ENCODE results near the gene STK24. TPM values are rescaled to one million over a fixed set of nuclear protein-coding genes. Genes with fewer than 3 reads are reported as not detected.

Gene STK24
- total RNA-seq, 3 donors from 2014 or later = 61.3 to 149 (median 71.9) TPM

DNA sequence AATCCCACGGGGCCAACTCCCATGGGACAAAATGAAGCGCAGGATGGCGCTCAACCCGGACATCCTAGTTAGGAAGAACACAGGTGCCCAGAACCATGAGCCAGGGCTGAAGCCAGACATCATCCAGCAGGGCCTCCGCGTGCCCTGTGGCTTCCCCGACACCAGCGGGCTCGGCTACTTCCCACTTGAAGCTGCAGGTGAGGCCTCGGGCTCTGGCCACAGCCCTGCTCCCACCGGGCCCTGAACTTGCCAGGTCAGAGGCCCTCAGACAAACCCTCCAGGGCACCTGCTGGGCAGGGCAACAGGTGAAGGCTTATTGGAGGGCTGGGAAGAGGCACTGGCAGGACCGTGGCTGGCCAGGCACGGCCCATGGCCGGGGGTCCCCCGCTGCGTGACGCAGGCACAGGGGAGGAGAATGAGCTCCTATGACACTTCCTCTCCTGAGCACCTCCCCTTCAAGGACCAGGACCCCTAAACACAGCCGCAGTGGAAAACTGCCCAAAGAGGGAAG, 117.7 kb downstream of the STK24 start:
- Histone ChIP-seq H3K4me3 (no peak overlapping the region), H3K4me1 (no peaks in the 10 kb centered on the region), H3K27ac (peak overlapping the region in 1 of 2 donors; percentile 20), H3K27me3 (no peaks in the 10 kb centered on the region), H3K36me3 (peaks cover 5% of the 10 kb centered on the region), H3K9me3 (no peaks in the 10 kb centered on the region)
- no peak for TF ChIP-seq POLR2AphosphoS5 (IDR thresholded peaks at IDR 0.05)
- no peak for TF ChIP-seq POLR2A (IDR thresholded peaks at IDR 0.05)
- no peak for TF ChIP-seq CTCF (IDR thresholded peaks at IDR 0.05)
- intact Hi-C loops (cut with DNase I; ENCODE audit: low total_unique reads) = no loop called here
- DNase-seq (ENCODE audit: low spot score in 2 of 2) = no peak

DNA sequence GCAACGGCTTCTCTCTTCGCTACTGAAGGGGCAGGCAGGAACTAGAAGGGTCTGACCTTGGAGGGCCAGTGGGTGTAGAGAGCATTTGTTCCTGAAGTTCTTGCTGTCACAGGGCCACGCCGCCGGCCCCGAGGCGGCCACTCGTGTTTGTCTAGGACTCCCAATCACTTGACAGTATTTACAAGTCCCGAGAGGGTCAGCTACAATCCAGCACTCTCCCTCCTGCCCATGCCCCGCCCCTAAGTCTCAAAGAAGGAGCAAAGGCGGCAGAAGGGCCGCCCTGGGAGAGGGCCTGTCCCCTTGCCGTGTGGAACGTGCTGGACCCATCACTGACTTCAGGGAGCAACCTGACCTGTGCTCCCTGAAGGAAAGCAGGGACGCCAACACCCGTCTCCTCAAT, 118.5 kb downstream of the STK24 start:
- intact Hi-C loops (cut with DNase I; ENCODE audit: low total_unique reads) = no loop called here
- TF ChIP-seq POLR2AphosphoS5 (IDR thresholded peaks at IDR 0.05) (no peak), POLR2A (IDR thresholded peaks at IDR 0.05) (no peak), CTCF (IDR thresholded peaks at IDR 0.05) (no peak)
- peaks cover 5% of the 10 kb centered on the region for H3K36me3 ChIP-seq
- no peak overlapping the region for H3K4me3 ChIP-seq
- H3K27me3 ChIP-seq = no peaks in the 10 kb centered on the region
- H3K27ac ChIP-seq = peak overlapping the region in 1 of 2 donors; percentile 40
- no peaks in the 10 kb centered on the region for H3K4me1 ChIP-seq
- DNase-seq (ENCODE audit: low spot score in 2 of 2) = no peak
- H3K9me3 ChIP-seq = no peaks in the 10 kb centered on the region

- DNase-seq (ENCODE audit: low spot score in 2 of 2) = no peak
- H3K27me3 ChIP-seq = no peaks in the 10 kb centered on the region
- peaks cover 5% of the 10 kb centered on the region for H3K36me3 ChIP-seq
- intact Hi-C loops (cut with DNase I; ENCODE audit: low total_unique reads) = no loop called here
- H3K27ac ChIP-seq = peak overlapping the region in 1 of 2 donors; percentile 59
- H3K4me1 ChIP-seq = no peaks in the 10 kb centered on the region
- TF ChIP-seq CTCF (IDR thresholded peaks at IDR 0.05) = no peak
- TF ChIP-seq POLR2AphosphoS5 (IDR thresholded peaks at IDR 0.05) = no peak
- TF ChIP-seq POLR2A (IDR thresholded peaks at IDR 0.05) = no peak
- no peaks in the 10 kb centered on the region for H3K9me3 ChIP-seq
- H3K4me3 ChIP-seq = no peak overlapping the region
These were observed 119.9 kb downstream of the STK24 start for GRCh38 chr13:98457053-98457452.

GRCh38 chr13:98456413-98456845, 120.5 kb downstream of the STK24 start:
- H3K36me3 ChIP-seq = peaks cover 5% of the 10 kb centered on the region
- H3K27me3 ChIP-seq = no peaks in the 10 kb centered on the region
- DNase-seq (ENCODE audit: low spot score in 2 of 2) = no peak
- intact Hi-C loops (cut with DNase I; ENCODE audit: low total_unique reads) = no loop called here
- no peak for TF ChIP-seq POLR2AphosphoS5 (IDR thresholded peaks at IDR 0.05)
- no peaks in the 10 kb centered on the region for H3K4me1 ChIP-seq
- no peak overlapping the region for H3K4me3 ChIP-seq
- H3K9me3 ChIP-seq = no peaks in the 10 kb centered on the region
- peak overlapping the region; percentile 36 to 59 for H3K27ac ChIP-seq

- TF ChIP-seq CTCF (IDR thresholded peaks at IDR 0.05) (no peak), POLR2A (IDR thresholded peaks at IDR 0.05) (no peak), POLR2AphosphoS5 (IDR thresholded peaks at IDR 0.05) (peak in 1 of 3 donors; percentile 65)
- H3K4me3 ChIP-seq = no peak overlapping the region
- no peaks in the 10 kb centered on the region for H3K9me3 ChIP-seq
- H3K36me3 ChIP-seq = peaks cover 5% of the 10 kb centered on the region
- intact Hi-C loops (cut with DNase I; ENCODE audit: low total_unique reads) = no loop called here
- no peaks in the 10 kb centered on the region for H3K27me3 ChIP-seq
- H3K27ac ChIP-seq = peak overlapping the region; percentile 71 to 80
- H3K4me1 ChIP-seq = no peaks in the 10 kb centered on the region
- DNase-seq (ENCODE audit: low spot score in 2 of 2) = no peak
These were observed 122.5 kb downstream of the STK24 start for GRCh38 chr13:98454389-98454881.

All from breast epithelium (tissue), 4 donors.